Spleen (tissue), 7 donors: Measurements from ENCODE around the gene LTV1.

Source experiments
- CTCF ChIP-seq, 11 experiments: fragments of 200-600 bp in 7 of 11; fragments of 450-650 bp in 4 of 11; sonication (generic) in 4 of 11; IDR thresholded peaks in 8 of 11; conservative IDR thresholded peaks in 3 of 11; 1 replicate in 7 of 11; 2 replicates in 4 of 11; pipeline versions ENCODE4 v1.4.0 to v1.8.0; 2016 to 2021; ENCODE audit warnings: antibody characterized with exemption in 11 of 11, inconsistent platforms in 4 of 11, mild to moderate bottlenecking in 1 of 11
- POLR2A ChIP-seq, 3 donors: fragments of 450-650 bp; IDR thresholded peaks; one replicate each; pipeline ENCODE4 v1.5.1; 2017; ENCODE audit warnings: antibody characterized with exemption in 3 of 3, mild to moderate bottlenecking in 1 of 3
- donor health status: DM: no; HTN: no; CAD: no; lungs with moderate emphysema.
- donor health status: DM: no; HTN: no; CAD: no.
- donor health status: DM: no; HTN: no; CAD: no.

GRCh38 chr6:143912671-143913070 lies 69.5 kb downstream of the LTV1 start:
- no peak for TF ChIP-seq CTCF (IDR thresholded peaks at IDR 0.05 in 8 of 11, conservative IDR thresholded peaks at IDR 0.05 in 3 of 11)
- no peak for TF ChIP-seq POLR2A (IDR thresholded peaks at IDR 0.05)
